NOMO-1 (cell line): ENCODE results near the gene ATP6AP1.

Source experiments
- DNase-seq, 2 experiments: peaks; one replicate each; lab custom pipeline; 2025; ENCODE audit not compliant: unreplicated experiment in 2 of 2; lab: John Stamatoyannopoulos, UW

ATP6AP1 gene

GRCh38 chrX:154485150-154486051 lies 56.9 kb downstream of the ATP6AP1 start:
- no peak for DNase-seq

- DNase-seq, result peak in 1 of 2 experiments; percentile 4
Observed at GRCh38 chrX:154486052-154486395, 57.5 kb downstream of the ATP6AP1 start.
